HepG2 (cell line): ENCODE data around the gene CTCF. TPM values are rescaled to one million over a fixed set of nuclear protein-coding genes. Genes with fewer than 3 reads are reported as not detected.

Source experiments
- BCL6 ChIP-seq: IDR thresholded peaks from 2 replicates; pipeline ENCODE4 v1.6.1; 2016; ENCODE audit warnings: missing genetic modification reagents, missing compliant biosample characterization
- CEBPG ChIP-seq: IDR thresholded peaks from 2 replicates; pipeline ENCODE4 v1.6.1; 2016
- EEA1 ChIP-seq: sonication (generic); formaldehyde crosslinking; IDR thresholded peaks from 2 replicates; pipeline ENCODE4 v1.5.1; 2020; ENCODE audit warnings: mild to moderate bottlenecking, missing genetic modification reagents, borderline replicate concordance
- FIP1L1 ChIP-seq: fragments of 200-400 bp; formaldehyde crosslinking; IDR thresholded peaks from 2 replicates; pipeline ENCODE4 v1.6.1; 2018; ENCODE audit warnings: low read depth, mild to moderate bottlenecking, low read length, moderate library complexity, borderline replicate concordance; ENCODE audit not compliant: insufficient read depth
- HMG20B ChIP-seq: conservative IDR thresholded peaks from 2 replicates; pipeline ENCODE4 v1.6.1; 2016; ENCODE audit warnings: missing genetic modification reagents, missing compliant biosample characterization
- NKX3-1 ChIP-seq: sonication (generic); formaldehyde crosslinking; IDR thresholded peaks from 2 replicates; pipeline ENCODE4 v1.5.0; 2020; ENCODE audit warnings: missing genetic modification reagents
- SALL2 ChIP-seq: sonication (generic); formaldehyde crosslinking; IDR thresholded peaks from 2 replicates; pipeline ENCODE4 v1.8.1; 2023; ENCODE audit warnings: mild to moderate bottlenecking, missing genetic modification reagents, inconsistent platforms
- SMYD3 ChIP-seq: sonication (generic); formaldehyde crosslinking; IDR thresholded peaks from 2 replicates; pipeline ENCODE4 v1.8.1; 2023; ENCODE audit warnings: mild to moderate bottlenecking, missing genetic modification reagents
- ZNF24 ChIP-seq: fragments of 450-650 bp; IDR thresholded peaks from 2 replicates; pipeline ENCODE4 v1.6.1; 2017; ENCODE audit warnings: antibody characterized with exemption, mild to moderate bottlenecking
- ZNF264 ChIP-seq: sonication (generic); formaldehyde crosslinking; IDR thresholded peaks from 2 replicates; pipeline ENCODE4 v1.4.0; 2020; ENCODE audit warnings: missing genetic modification reagents
- ZNF274 ChIP-seq: sonication (generic); formaldehyde crosslinking; IDR thresholded peaks from 2 replicates; pipeline ENCODE4 v1.5.1; 2020; ENCODE audit warnings: mild to moderate bottlenecking, missing genetic modification reagents
- ZNF567 ChIP-seq: sonication (generic); formaldehyde crosslinking; IDR thresholded peaks from 2 replicates; pipeline ENCODE4 v1.8.1; 2023; ENCODE audit warnings: mild to moderate bottlenecking, missing genetic modification reagents, borderline replicate concordance
- ZNF724P ChIP-seq: sonication (generic); formaldehyde crosslinking; IDR thresholded peaks from 2 replicates; pipeline ENCODE4 v1.8.0; 2022; ENCODE audit warnings: missing genetic modification reagents, borderline replicate concordance
- ZNF768 ChIP-seq: sonication (generic); formaldehyde crosslinking; IDR thresholded peaks from 2 replicates; pipeline ENCODE4 v1.4.0; 2020; ENCODE audit warnings: missing genetic modification reagents
- ZNF788 ChIP-seq: sonication (generic); formaldehyde crosslinking; IDR thresholded peaks from 2 replicates; pipeline ENCODE4 v1.5.0; 2020; ENCODE audit warnings: mild to moderate bottlenecking, missing genetic modification reagents, borderline replicate concordance
- ZNF839 ChIP-seq: sonication (generic); formaldehyde crosslinking; IDR thresholded peaks from 2 replicates; pipeline ENCODE4 v1.4.0; 2020; ENCODE audit warnings: missing genetic modification reagents, mild to moderate bottlenecking, borderline replicate concordance
- ZSCAN12 ChIP-seq: sonication (generic); formaldehyde crosslinking; IDR thresholded peaks from 2 replicates; pipeline ENCODE4 v1.9.0; 2021; ENCODE audit warnings: mild to moderate bottlenecking, missing genetic modification reagents
- polyA plus RNA-seq, 8 experiments: library from polyadenylated mRNA; depleted of rRNA in 3 of 8; stranded (reverse) in 7 of 8; unstranded in 1 of 8; fragments of >200 nt; fragmentation: Illumina TruSeq in 4 of 8; extraction: Trizol in 4 of 8; gene quantifications; 2 replicates each; pipeline versions ENCODE4 v1.2.1 to v1.2.3, GENCODE V29; 2011 to 2016; ENCODE audit warnings: low read depth in 4 of 8, missing spikeins in 1 of 8, mixed read lengths in 1 of 8; ENCODE audit not compliant: insufficient read depth in 1 of 8
- total RNA-seq, 5 experiments: library from RNA; depleted of rRNA; stranded (reverse); fragments of >200 nt; fragmentation: Illumina TruSeq; extraction: Trizol; gene quantifications; 2 replicates each; pipeline ENCODE4 v1.2.3, GENCODE V29; 2016; ENCODE audit warnings: low read depth in 1 of 5
- TF ChIP-seq, protein P1 (sequence below): sonication (generic); formaldehyde crosslinking; IDR thresholded peaks from 2 replicates; pipeline ENCODE4 v1.4.0; 2020; ENCODE audit warnings: missing genetic modification reagents
- TF ChIP-seq, protein P2 (sequence below): IDR thresholded peaks from 2 replicates; pipeline ENCODE4 v1.6.1; 2016; ENCODE audit warnings: control low read depth
- TF ChIP-seq, protein P3 (sequence below): sonication (generic); formaldehyde crosslinking; IDR thresholded peaks from 2 replicates; pipeline ENCODE4 v1.8.1; 2023; ENCODE audit warnings: mild to moderate bottlenecking, missing genetic modification reagents
- TF ChIP-seq, protein P4 (sequence below): sonication (generic); formaldehyde crosslinking; IDR thresholded peaks from 2 replicates; pipeline ENCODE4 v1.5.0; 2020; ENCODE audit warnings: missing genetic modification reagents
- TF ChIP-seq, protein P5 (sequence below): sonication (generic); formaldehyde crosslinking; IDR thresholded peaks from 2 replicates; pipeline ENCODE4 v1.4.0; 2020; ENCODE audit warnings: missing genetic modification reagents

CTCF gene
- total and polyA plus RNA-seq, 2 of the 13 experiments (the other 11 are each of a cell fraction or from before 2014, with no cell fraction given) = 19.5 to 37.5 TPM

DNA sequence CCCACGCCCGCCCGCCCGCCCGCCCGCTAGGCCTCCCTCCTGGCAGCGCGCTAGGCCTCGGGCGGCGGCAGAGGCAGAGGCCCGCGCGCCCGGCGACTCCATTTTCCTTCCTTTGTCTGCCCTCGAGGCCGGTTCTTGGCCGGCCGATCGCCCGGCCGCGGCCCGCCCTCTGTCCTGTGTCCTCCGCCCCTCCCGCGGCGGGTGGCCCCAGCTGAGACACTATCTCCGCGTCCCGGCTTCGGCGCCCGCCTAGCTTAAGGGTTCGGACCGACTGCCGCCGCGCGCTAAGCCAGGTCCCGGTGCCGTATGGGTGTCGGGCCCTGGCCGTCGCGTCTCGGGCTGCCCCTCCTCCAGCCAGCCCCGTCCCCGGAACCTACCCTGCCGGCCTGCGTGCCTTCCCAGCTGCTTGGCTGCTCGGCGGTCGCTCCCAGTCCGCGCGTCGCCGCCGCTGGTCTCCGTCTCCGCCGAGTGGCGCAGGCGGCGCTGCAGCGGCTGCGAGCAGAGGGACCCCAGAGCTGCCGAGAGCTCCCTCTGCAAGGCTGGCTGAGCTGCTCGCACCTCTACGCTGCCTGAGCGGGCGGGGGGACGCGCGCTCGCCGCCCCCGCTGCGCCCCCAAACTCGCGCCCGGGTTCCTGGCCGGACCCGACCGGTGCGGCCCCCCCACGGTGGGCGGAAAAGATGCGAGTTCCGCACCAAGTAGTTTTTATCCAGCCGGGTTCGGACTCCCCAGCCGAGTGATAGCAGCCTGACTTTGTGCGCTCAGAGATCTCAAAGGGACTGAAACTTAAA is 787 bp downstream of the CTCF start (continued):
- TF ChIP-seq, protein P1, sequence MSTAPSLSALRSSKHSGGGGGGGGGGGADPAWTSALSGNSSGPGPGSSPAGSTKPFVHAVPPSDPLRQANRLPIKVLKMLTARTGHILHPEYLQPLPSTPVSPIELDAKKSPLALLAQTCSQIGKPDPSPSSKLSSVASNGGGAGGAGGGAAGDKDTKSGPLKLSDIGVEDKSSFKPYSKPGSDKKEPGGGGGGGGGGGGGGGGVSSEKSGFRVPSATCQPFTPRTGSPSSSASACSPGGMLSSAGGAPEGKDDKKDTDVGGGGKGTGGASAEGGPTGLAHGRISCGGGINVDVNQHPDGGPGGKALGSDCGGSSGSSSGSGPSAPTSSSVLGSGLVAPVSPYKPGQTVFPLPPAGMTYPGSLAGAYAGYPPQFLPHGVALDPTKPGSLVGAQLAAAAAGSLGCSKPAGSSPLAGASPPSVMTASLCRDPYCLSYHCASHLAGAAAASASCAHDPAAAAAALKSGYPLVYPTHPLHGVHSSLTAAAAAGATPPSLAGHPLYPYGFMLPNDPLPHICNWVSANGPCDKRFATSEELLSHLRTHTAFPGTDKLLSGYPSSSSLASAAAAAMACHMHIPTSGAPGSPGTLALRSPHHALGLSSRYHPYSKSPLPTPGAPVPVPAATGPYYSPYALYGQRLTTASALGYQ (CRISPR knock-in tag) = peak; percentile 49; the same call in 1 of the 2 replicates
- TF ChIP-seq SALL2 (CRISPR knock-in tag) = no peak
- TF ChIP-seq ZNF768 (CRISPR knock-in tag) = peak; percentile 87; the same call in 1 of the 2 replicates
- 0 out of 2 replicates have a peak, but pooled peaks have one; percentile 30 for TF ChIP-seq ZNF839 (CRISPR knock-in tag)
- no peak for TF ChIP-seq ZNF24
- TF ChIP-seq, protein P2, sequence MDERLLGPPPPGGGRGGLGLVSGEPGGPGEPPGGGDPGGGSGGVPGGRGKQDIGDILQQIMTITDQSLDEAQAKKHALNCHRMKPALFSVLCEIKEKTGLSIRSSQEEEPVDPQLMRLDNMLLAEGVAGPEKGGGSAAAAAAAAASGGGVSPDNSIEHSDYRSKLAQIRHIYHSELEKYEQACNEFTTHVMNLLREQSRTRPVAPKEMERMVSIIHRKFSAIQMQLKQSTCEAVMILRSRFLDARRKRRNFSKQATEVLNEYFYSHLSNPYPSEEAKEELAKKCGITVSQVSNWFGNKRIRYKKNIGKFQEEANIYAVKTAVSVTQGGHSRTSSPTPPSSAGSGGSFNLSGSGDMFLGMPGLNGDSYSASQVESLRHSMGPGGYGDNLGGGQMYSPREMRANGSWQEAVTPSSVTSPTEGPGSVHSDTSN (CRISPR knock-in tag) = no peak
- TF ChIP-seq HMG20B = no peak
- TF ChIP-seq BCL6 (CRISPR knock-in tag) = peak; percentile 32; the same call in 1 of the 2 replicates
- TF ChIP-seq ZNF724P (CRISPR knock-in tag) = no peak; the same call in 1 of the 2 replicates
- TF ChIP-seq NKX3-1 (CRISPR knock-in tag) = 0 out of 2 replicates have a peak, but pooled peaks have one; percentile 37
- TF ChIP-seq ZNF567 (CRISPR knock-in tag) = no peak
- TF ChIP-seq SMYD3 (CRISPR knock-in tag) = no peak; the same call in 1 of the 2 replicates
- peak; percentile 36; the same call in 1 of the 2 replicates for TF ChIP-seq ZNF264 (CRISPR knock-in tag)
- peak; percentile 76; the same call in 1 of the 2 replicates for TF ChIP-seq ZNF788
- TF ChIP-seq, protein P3, sequence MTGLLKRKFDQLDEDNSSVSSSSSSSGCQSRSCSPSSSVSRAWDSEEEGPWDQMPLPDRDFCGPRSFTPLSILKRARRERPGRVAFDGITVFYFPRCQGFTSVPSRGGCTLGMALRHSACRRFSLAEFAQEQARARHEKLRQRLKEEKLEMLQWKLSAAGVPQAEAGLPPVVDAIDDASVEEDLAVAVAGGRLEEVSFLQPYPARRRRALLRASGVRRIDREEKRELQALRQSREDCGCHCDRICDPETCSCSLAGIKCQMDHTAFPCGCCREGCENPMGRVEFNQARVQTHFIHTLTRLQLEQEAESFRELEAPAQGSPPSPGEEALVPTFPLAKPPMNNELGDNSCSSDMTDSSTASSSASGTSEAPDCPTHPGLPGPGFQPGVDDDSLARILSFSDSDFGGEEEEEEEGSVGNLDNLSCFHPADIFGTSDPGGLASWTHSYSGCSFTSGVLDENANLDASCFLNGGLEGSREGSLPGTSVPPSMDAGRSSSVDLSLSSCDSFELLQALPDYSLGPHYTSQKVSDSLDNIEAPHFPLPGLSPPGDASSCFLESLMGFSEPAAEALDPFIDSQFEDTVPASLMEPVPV = no peak; the same call in 1 of the 2 replicates
- no peak for TF ChIP-seq CEBPG (CRISPR knock-in tag)
- TF ChIP-seq FIP1L1 = no peak
- TF ChIP-seq, protein P4, sequence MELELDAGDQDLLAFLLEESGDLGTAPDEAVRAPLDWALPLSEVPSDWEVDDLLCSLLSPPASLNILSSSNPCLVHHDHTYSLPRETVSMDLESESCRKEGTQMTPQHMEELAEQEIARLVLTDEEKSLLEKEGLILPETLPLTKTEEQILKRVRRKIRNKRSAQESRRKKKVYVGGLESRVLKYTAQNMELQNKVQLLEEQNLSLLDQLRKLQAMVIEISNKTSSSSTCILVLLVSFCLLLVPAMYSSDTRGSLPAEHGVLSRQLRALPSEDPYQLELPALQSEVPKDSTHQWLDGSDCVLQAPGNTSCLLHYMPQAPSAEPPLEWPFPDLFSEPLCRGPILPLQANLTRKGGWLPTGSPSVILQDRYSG = peak; percentile 23; the same call in 1 of the 2 replicates
- TF ChIP-seq, protein P5, sequence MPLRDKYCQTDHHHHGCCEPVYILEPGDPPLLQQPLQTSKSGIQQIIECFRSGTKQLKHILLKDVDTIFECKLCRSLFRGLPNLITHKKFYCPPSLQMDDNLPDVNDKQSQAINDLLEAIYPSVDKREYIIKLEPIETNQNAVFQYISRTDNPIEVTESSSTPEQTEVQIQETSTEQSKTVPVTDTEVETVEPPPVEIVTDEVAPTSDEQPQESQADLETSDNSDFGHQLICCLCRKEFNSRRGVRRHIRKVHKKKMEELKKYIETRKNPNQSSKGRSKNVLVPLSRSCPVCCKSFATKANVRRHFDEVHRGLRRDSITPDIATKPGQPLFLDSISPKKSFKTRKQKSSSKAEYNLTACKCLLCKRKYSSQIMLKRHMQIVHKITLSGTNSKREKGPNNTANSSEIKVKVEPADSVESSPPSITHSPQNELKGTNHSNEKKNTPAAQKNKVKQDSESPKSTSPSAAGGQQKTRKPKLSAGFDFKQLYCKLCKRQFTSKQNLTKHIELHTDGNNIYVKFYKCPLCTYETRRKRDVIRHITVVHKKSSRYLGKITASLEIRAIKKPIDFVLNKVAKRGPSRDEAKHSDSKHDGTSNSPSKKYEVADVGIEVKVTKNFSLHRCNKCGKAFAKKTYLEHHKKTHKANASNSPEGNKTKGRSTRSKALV (CRISPR knock-in tag) = no peak
- 0 out of 2 replicates have a peak, but pooled peaks have one; percentile 49 for TF ChIP-seq ZSCAN12 (CRISPR knock-in tag)
- peak; percentile 78; the same call in 1 of the 2 replicates for TF ChIP-seq ZNF274 (CRISPR knock-in tag)
- peak; percentile 99 for TF ChIP-seq EEA1 (CRISPR knock-in tag)
